Ishikawa (cell line): ENCODE data around the gene PSME4.

ENCODE experiments used
- TEAD4 ChIP-seq: IDR thresholded peaks from 2 replicates; pipeline ENCODE4 v1.6.1; 2012
- TF ChIP-seq, protein P1 (sequence below): IDR thresholded peaks from 2 replicates; pipeline ENCODE4 v1.6.1; 2012

DNA sequence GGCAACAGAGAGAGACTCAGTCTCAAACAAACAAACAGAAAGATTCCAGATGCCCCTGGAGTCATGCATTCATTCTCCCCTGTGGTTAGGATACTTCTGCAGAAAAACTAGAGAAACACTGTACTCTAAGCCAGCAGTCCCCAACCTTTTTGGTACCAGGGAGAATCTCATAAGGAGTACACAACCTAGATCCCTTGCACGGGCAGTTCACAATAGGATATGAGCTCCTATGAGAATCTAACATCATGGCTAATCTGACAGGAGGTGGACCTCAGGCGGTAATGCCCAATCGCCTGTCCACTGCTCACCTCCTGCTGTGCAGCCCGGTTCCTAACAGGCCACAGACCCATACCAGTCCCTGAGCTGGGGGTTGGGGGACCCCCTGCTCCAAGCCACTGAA is 18.3 kb downstream of the PSME4 start:
- TF ChIP-seq TEAD4 = no peak
- TF ChIP-seq, protein P1, sequence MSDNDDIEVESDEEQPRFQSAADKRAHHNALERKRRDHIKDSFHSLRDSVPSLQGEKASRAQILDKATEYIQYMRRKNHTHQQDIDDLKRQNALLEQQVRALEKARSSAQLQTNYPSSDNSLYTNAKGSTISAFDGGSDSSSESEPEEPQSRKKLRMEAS = no peak
